ENCODE measurements around the gene TTPAL.
A peak's percentile ranks its signal among the peaks of the same experiment; 100 is the strongest.

Gene TTPAL, protein sequence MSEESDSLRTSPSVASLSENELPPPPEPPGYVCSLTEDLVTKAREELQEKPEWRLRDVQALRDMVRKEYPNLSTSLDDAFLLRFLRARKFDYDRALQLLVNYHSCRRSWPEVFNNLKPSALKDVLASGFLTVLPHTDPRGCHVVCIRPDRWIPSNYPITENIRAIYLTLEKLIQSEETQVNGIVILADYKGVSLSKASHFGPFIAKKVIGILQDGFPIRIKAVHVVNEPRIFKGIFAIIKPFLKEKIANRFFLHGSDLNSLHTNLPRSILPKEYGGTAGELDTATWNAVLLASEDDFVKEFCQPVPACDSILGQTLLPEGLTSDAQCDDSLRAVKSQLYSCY

DNA sequence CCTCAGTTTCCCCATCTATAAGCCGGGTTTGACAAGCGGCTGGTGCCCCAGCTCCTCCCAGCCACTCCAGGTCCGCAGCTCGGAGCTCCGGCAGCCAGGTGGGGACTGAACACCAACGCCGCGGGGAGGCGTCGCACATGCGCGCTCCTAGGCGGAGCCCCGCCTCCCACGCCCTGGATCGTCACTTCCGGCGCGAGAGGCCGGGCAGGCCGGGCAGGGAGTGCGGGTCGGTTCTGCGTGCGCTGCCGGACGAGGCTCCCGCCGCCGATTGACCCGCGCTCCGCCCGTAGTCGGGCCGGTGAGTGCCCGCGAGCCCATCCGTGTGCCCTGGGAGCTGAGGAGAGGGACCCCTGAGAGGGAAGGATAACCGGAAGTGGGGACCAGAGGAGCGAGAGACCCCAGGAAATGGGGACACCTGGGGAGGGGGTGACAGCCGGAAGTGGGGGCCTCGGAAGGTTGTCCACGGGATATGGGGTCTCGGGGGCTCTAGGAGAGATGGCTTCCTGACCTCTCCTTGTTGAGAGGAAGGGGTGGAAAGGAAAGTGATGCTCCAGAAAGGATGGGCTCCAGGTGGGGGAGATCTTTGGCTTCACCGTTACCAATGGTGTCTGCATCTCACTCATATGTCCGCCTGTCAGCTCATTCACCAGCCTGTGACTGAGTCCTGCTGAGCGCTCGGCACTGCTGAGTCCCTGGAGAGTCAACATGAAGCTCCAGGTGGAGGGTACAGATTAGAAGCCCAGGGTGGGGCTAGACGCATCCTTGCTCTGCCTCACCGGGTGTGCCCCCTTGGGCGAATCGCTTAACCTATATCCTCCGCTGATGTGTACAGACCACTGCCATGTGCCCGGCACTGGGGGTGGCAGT is at the start of gene TTPAL:
Gene TTPAL, plus strand, starts transcription at position 181 of the 867 bp plus-strand sequence. CDS start 4,126 bp downstream, outside the sequence.
- peak; percentile 90 for DNase-seq

DNA sequence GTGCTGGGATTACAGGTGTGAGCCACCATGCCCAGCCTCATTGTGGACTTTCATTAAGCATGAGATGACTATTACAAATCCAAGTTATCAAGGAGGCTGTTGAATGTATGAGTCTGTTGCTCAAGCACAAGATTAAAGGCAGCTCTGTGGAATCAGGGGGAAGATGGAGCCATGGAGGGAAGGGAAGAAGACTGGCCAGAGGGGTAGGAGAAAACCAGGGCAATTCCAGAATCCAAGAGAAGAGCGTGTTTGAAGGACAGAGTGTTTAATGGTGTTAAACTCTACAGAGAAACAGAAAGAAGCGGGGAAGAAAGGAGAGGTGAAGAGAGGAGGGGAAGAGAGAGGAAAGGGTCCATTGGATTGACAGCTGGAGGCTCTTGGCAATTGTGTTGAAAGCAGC is 49.8 kb upstream of the TTPAL start:
- no peak for DNase-seq

GRCh38 chr20:44426879-44427790 is 48.5 kb upstream of the TTPAL start:
- no peak for DNase-seq

- DNase-seq, result no peak
These were observed 47.9 kb upstream of the TTPAL start for GRCh38 chr20:44427804-44428173.

DNA sequence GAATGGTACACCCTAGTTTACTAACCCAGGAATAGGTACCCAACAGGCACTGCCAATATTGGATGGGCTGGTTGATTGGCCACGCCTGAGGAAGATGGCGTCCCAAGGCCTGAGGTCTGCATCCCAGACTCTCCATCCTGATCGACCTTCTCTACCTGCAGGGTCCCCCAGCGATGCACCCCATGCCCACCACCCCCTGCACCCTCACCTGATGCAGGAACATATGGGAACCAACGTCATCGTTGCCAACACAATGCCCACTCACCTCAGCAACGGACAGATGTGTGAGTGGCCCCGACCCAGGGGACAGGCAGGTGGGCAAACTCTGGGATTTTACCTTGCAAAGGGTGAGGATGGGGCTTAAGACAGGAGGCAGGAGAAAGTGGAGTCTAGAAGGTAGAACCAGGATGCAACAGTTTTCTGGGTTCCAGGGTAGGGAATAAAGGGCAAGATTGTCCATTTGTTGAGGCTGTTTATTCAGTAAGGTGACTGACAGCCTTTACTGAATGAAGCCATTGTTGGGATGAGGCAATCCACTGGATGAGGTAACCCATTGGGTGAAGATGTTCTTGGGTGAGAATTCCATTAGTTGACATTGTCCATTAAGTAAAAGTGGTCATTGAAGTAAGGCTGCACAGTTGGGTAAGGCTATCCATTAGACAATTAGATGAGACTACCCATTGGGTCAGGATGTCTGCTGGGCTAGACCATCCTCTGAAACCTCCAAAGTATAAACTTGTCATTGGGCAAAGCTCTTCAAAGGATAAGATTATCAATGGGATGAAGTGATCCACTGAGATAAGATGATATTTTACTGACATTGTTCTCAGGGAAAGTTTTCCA is 47.3 kb upstream of the TTPAL start:
- no peak for DNase-seq

DNA sequence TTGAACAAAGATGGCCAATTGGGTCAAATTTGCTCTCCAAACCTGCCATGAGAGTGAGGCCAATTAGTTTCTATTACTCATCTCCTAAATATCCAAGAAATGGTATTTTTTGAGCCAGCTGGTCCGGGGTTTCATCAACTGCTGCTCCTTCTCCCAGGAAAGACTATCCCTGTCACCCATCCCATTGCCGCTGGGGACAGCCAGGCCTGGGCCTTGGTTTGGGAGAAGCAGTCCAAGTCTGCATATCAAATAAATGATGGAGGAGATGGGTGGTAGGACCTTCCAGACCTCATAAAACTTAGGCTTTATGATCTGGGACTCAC is 46.7 kb upstream of the TTPAL start:
- no peak for DNase-seq

- no peak for DNase-seq
These were observed 46.0 kb upstream of the TTPAL start for GRCh38 chr20:44429419-44430269.

GRCh38 chr20:44430270-44431065 is 45.2 kb upstream of the TTPAL start:
- DNase-seq, result no peak

- DNase-seq, result no peak
These were observed 44.6 kb upstream of the TTPAL start for GRCh38 chr20:44431118-44431501.

GRCh38 chr20:44431502-44432234 is 44.0 kb upstream of the TTPAL start:
- no peak for DNase-seq

GRCh38 chr20:44432618-44433577 is 42.8 kb upstream of the TTPAL start:
- no peak for DNase-seq

- DNase-seq, result no peak
These were observed 41.7 kb upstream of the TTPAL start for GRCh38 chr20:44433751-44434538.

DNA sequence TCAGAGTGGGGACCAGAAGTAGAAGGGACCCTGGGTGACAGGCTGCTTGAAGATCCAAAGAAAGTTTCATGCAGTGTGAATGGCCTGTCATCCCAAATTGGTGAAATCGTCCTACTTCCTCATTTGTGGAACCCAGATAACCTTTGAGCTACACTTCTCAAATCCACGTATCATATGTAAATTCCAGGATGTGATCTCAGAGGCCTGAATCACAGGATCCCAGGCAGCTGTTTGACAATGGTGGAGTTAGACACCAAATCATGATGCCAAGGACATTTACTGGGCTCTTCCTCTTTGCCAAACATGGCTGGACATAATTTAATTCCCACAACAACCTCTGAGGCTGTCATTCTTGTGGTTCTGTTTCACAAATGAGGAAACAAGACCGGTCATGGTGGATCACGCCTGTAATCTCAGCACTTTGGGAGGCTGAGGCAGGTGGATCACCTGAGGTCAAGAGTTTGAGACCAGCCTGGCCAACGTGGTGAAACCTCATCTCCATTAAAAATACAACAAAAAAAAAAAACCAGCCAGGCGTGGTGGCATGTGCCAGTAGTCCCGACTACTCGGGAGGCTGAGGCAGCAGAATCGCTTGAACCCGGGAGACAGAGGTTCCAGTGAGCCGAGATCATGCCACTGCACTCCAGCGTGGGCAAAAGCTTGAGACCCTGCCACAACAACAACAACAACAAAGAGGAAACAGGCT is 39.9 kb upstream of the TTPAL start:
- DNase-seq, result no peak

DNA sequence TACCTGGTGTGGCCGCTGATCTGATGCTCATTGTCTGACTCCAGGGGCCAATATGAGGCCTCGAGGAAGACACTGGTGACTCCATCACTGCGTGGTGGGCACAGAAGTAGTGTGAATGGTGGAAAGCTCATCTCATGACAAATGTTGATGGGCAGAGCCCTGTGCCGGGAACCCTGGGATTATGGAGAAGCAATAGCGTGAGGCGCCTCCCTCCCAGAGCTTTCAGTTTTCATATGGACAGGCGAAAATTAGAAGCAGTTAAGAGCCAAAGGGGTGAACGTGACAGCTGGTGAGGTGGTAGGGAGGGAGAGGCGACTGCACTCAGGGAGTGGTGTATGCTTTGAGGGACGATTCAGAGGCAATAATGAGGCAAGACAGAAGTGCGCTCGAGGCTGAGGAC is 39.3 kb upstream of the TTPAL start:
- no peak for DNase-seq

GRCh38 chr20:44437497-44437896 is 38.2 kb upstream of the TTPAL start:
- no peak for DNase-seq

GRCh38 chr20:44438782-44439181 is 36.9 kb upstream of the TTPAL start:
- DNase-seq, result no peak

DNA sequence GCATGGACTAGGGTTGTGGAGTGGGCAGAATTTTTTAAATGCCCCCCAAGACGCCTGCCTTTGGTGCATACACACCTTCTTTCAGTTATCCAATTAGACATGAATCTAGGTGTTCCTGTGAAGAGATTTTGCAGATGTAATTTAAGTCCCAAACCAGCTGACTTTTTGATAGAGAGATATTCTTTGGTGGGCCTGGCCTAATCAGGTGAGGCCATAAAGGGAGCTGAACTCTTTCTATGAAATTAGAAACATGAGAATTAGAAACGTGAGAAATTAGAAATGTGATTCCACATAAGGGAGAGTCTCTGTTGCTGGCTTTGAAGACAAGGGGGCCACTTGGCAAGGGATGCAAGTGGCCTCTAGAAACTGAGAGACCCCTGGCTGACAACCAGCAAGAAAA is 36.4 kb upstream of the TTPAL start:
- DNase-seq, result no peak

Measured in stimulated activated CD4-positive, alpha-beta T cell treated with anti-CD3 and anti-CD28 coated beads, Interleukin-4, amount 100 ng/mL, for 24 hours (primary cell).